Osteoblast (primary cell): ENCODE results near the gene NIPAL1. TPM values are rescaled to one million over a fixed set of nuclear protein-coding genes. Genes with fewer than 3 reads are reported as not detected.

Source experiments
- DNase-seq: peaks from one replicate; pipeline ENCODE4 v3.0.0; 2011; ENCODE audit warnings: low spot score, mixed read lengths; ENCODE audit not compliant: insufficient read length; ENCODE audit errors: missing footprints
- H2AFZ ChIP-seq: 2 replicates; pipeline ENCODE4 v1.6.0; 2011; ENCODE audit warnings: mild to moderate bottlenecking, low read length
- H3K27ac ChIP-seq: 2 replicates; pipeline ENCODE4 v1.5.1; 2011; ENCODE audit warnings: mild to moderate bottlenecking, low read depth, low read length, moderate library complexity
- H3K27me3 ChIP-seq: 2 replicates; pipeline ENCODE4 v1.6.0; 2012; ENCODE audit warnings: mild to moderate bottlenecking, control low read depth, inconsistent platforms, low read length, moderate library complexity; ENCODE audit not compliant: insufficient read depth
- H3K36me3 ChIP-seq: 2 replicates; pipeline ENCODE4 v1.5.1; 2011; ENCODE audit warnings: mild to moderate bottlenecking, low read length, control low read depth, moderate library complexity; ENCODE audit not compliant: insufficient read depth
- H3K4me1 ChIP-seq: 2 replicates; pipeline ENCODE4 v1.5.1; 2011; ENCODE audit warnings: mild to moderate bottlenecking, low read length, control low read depth, moderate library complexity; ENCODE audit not compliant: insufficient read depth
- H3K4me2 ChIP-seq: 2 replicates; pipeline ENCODE4 v1.6.0; 2011; ENCODE audit warnings: mild to moderate bottlenecking, low read length; ENCODE audit not compliant: insufficient read depth
- H3K4me3 ChIP-seq: fragments of 200-600 bp; sonication (generic); 3 replicates; pipeline ENCODE4 v1.5.1; 2012; ENCODE audit warnings: mild to moderate bottlenecking, low read length, inconsistent platforms; ENCODE audit not compliant: insufficient read depth
- H3K79me2 ChIP-seq: 2 replicates; pipeline ENCODE4 v1.6.0; 2012; ENCODE audit warnings: mild to moderate bottlenecking, low read length, control low read depth, inconsistent platforms; ENCODE audit not compliant: insufficient read depth
- H3K9me3 ChIP-seq: 2 replicates; pipeline ENCODE4 v1.5.1; 2011; ENCODE audit warnings: low read depth, low read length, control low read depth
- H4K20me1 ChIP-seq: 2 replicates; pipeline ENCODE4 v1.6.0; 2012; ENCODE audit warnings: mild to moderate bottlenecking, low read length, control low read depth; ENCODE audit not compliant: insufficient read depth
- CTCF ChIP-seq: IDR thresholded peaks from 2 replicates; pipeline ENCODE4 v1.5.1; 2011; ENCODE audit warnings: mild to moderate bottlenecking, low read depth, low read length, moderate library complexity; ENCODE audit errors: extremely low read depth
- total RNA-seq: library from RNA; depleted of rRNA; stranded (reverse); fragments of >200 nt; gene quantifications from 2 replicates; pipeline ENCODE4 v1.2.3, GENCODE V29; 2012

NIPAL1 gene
- total RNA-seq, 1 donor: under 0.01 TPM

GRCh38 chr4:48071191-48071590, 54.6 kb downstream of the NIPAL1 start:
- Histone ChIP-seq H3K4me2 (no peak overlapping the region), H3K27me3 (no peaks in the 10 kb centered on the region), H3K4me1 (no peaks in the 10 kb centered on the region), H3K36me3 (no peaks in the 10 kb centered on the region), H2AFZ (no peak overlapping the region), H3K9me3 (no peaks in the 10 kb centered on the region), H3K27ac (no peak overlapping the region), H3K4me3 (no peak overlapping the region), H3K79me2 (no peaks in the 10 kb centered on the region), H4K20me1 (no peaks in the 10 kb centered on the region)
- DNase-seq: no peak
- no peak for TF ChIP-seq CTCF

- no peaks in the 10 kb centered on the region for H4K20me1 ChIP-seq
- H3K4me2 ChIP-seq: no peak overlapping the region
- no peak for DNase-seq
- no peak for TF ChIP-seq CTCF
- no peaks in the 10 kb centered on the region for H3K79me2 ChIP-seq
- no peak overlapping the region for H3K4me3 ChIP-seq
- H2AFZ ChIP-seq: no peak overlapping the region
- H3K27me3 ChIP-seq: no peaks in the 10 kb centered on the region
- no peaks in the 10 kb centered on the region for H3K9me3 ChIP-seq
- H3K36me3 ChIP-seq: no peaks in the 10 kb centered on the region
- no peaks in the 10 kb centered on the region for H3K4me1 ChIP-seq
- H3K27ac ChIP-seq: no peak overlapping the region
Measured at GRCh38 chr4:48073567-48074103, 57.1 kb downstream of the NIPAL1 start.

GRCh38 chr4:48074657-48075056, 58.1 kb downstream of the NIPAL1 start:
- no peak overlapping the region for H3K4me3 ChIP-seq
- no peaks in the 10 kb centered on the region for H4K20me1 ChIP-seq
- H3K27ac ChIP-seq: no peak overlapping the region
- H3K36me3 ChIP-seq: no peaks in the 10 kb centered on the region
- no peak for TF ChIP-seq CTCF
- H3K4me1 ChIP-seq: no peaks in the 10 kb centered on the region
- no peak overlapping the region for H3K4me2 ChIP-seq
- no peaks in the 10 kb centered on the region for H3K27me3 ChIP-seq
- no peak overlapping the region for H2AFZ ChIP-seq
- no peaks in the 10 kb centered on the region for H3K79me2 ChIP-seq
- DNase-seq: no peak
- H3K9me3 ChIP-seq: no peaks in the 10 kb centered on the region

- Histone ChIP-seq H3K79me2 (no peaks in the 10 kb centered on the region), H3K27me3 (no peaks in the 10 kb centered on the region), H4K20me1 (no peaks in the 10 kb centered on the region), H2AFZ (no peak overlapping the region), H3K36me3 (no peaks in the 10 kb centered on the region), H3K4me2 (no peak overlapping the region), H3K27ac (no peak overlapping the region), H3K9me3 (no peaks in the 10 kb centered on the region), H3K4me1 (peaks cover 3% of the 10 kb centered on the region), H3K4me3 (no peak overlapping the region)
- no peak for DNase-seq
- TF ChIP-seq CTCF: no peak
Measured at GRCh38 chr4:48078425-48078824, 61.9 kb downstream of the NIPAL1 start.
